HEK293 (cell line): ENCODE measurements around the gene ZNF469.

Experiments
- BCL11B ChIP-seq: fragments of 450-650 bp; formaldehyde crosslinking; IDR thresholded peaks from 2 replicates; pipeline ENCODE4 v1.5.1; 2016; ENCODE audit warnings: low read depth, missing biosample characterization, missing genetic modification characterization
- EGR2 ChIP-seq: fragments of 450-650 bp; formaldehyde crosslinking; IDR thresholded peaks from 2 replicates; pipeline ENCODE4 v1.5.1; 2016; ENCODE audit warnings: low read depth, missing biosample characterization, missing genetic modification characterization
- GFI1B ChIP-seq: fragments of 450-650 bp; formaldehyde crosslinking; IDR thresholded peaks from 2 replicates; pipeline ENCODE4 v1.5.1; 2016; ENCODE audit warnings: missing biosample characterization, missing genetic modification characterization
- GLI4 ChIP-seq: fragments of 450-650 bp; formaldehyde crosslinking; IDR thresholded peaks from 2 replicates; pipeline ENCODE4 v1.5.1; 2016; ENCODE audit warnings: missing biosample characterization, missing genetic modification characterization
- HOXC10 ChIP-seq: sonication (generic); formaldehyde crosslinking; IDR thresholded peaks from 2 replicates; pipeline ENCODE4 v1.8.1; 2023; ENCODE audit warnings: mild to moderate bottlenecking, missing genetic modification reagents
- SALL2 ChIP-seq: fragments of 450-650 bp; formaldehyde crosslinking; IDR thresholded peaks from 2 replicates; pipeline ENCODE4 v1.5.0; 2017; ENCODE audit warnings: missing biosample characterization, mild to moderate bottlenecking, missing genetic modification characterization, borderline replicate concordance
- SCRT1 ChIP-seq: fragments of 450-650 bp; formaldehyde crosslinking; IDR thresholded peaks from 2 replicates; pipeline ENCODE4 v1.5.1; 2016; ENCODE audit warnings: missing biosample characterization, missing genetic modification characterization, borderline replicate concordance
- ZBTB20 ChIP-seq: fragments of 450-650 bp; formaldehyde crosslinking; IDR thresholded peaks from 2 replicates; pipeline ENCODE4 v1.5.1; 2016; ENCODE audit warnings: missing biosample characterization, missing genetic modification characterization
- ZBTB7A ChIP-seq: fragments of 450-650 bp; formaldehyde crosslinking; IDR thresholded peaks from 2 replicates; pipeline ENCODE4 v1.5.1; 2016; ENCODE audit warnings: low read depth, missing biosample characterization, missing genetic modification characterization
- ZNF132 ChIP-seq: fragments of 450-650 bp; formaldehyde crosslinking; IDR thresholded peaks from 2 replicates; pipeline ENCODE4 v1.5.1; 2017; ENCODE audit warnings: missing biosample characterization, missing genetic modification characterization, borderline replicate concordance
- ZNF157 ChIP-seq: fragments of 450-650 bp; formaldehyde crosslinking; IDR thresholded peaks from 2 replicates; pipeline ENCODE4 v1.5.1; 2016; ENCODE audit warnings: missing biosample characterization, missing genetic modification characterization
- ZNF211 ChIP-seq: fragments of 450-650 bp; formaldehyde crosslinking; IDR thresholded peaks from 2 replicates; pipeline ENCODE4 v1.5.1; 2016; ENCODE audit warnings: low read depth, missing biosample characterization, missing genetic modification characterization
- ZNF239 ChIP-seq: fragments of 450-650 bp; formaldehyde crosslinking; IDR thresholded peaks from 2 replicates; pipeline ENCODE4 v1.5.1; 2016; ENCODE audit warnings: missing biosample characterization, missing genetic modification characterization
- ZNF391 ChIP-seq: fragments of 450-650 bp; formaldehyde crosslinking; IDR thresholded peaks from 2 replicates; pipeline ENCODE4 v1.5.1; 2016; ENCODE audit warnings: low read depth, missing biosample characterization, missing genetic modification characterization, borderline replicate concordance
- ZNF426 ChIP-seq: fragments of 450-650 bp; formaldehyde crosslinking; IDR thresholded peaks from 2 replicates; pipeline ENCODE4 v1.5.1; 2017; ENCODE audit warnings: missing biosample characterization, missing genetic modification characterization, mild to moderate bottlenecking, inconsistent platforms, moderate library complexity
- ZNF514 ChIP-seq: fragments of 450-650 bp; formaldehyde crosslinking; IDR thresholded peaks from 2 replicates; pipeline ENCODE4 v1.5.1; 2016; ENCODE audit warnings: missing biosample characterization, missing genetic modification characterization
- ZNF596 ChIP-seq: fragments of 450-650 bp; IDR thresholded peaks from 2 replicates; pipeline ENCODE4 v1.5.0; 2018; ENCODE audit warnings: missing biosample characterization, mild to moderate bottlenecking, missing genetic modification characterization, moderate library complexity
- ZNF621 ChIP-seq: fragments of 450-650 bp; formaldehyde crosslinking; IDR thresholded peaks from 2 replicates; pipeline ENCODE4 v1.5.1; 2017; ENCODE audit warnings: missing biosample characterization, missing genetic modification characterization
- ZNF670 ChIP-seq: fragments of 450-650 bp; formaldehyde crosslinking; IDR thresholded peaks from 2 replicates; pipeline ENCODE4 v1.5.1; 2016; ENCODE audit warnings: missing biosample characterization, missing genetic modification characterization, low read depth
- ZNF776 ChIP-seq: fragments of 450-650 bp; formaldehyde crosslinking; IDR thresholded peaks from 2 replicates; pipeline ENCODE4 v1.5.0; 2017; ENCODE audit warnings: missing biosample characterization, missing genetic modification characterization, borderline replicate concordance
- TF ChIP-seq, protein P1 (sequence below): fragments of 450-650 bp; formaldehyde crosslinking; IDR thresholded peaks from 2 replicates; pipeline ENCODE4 v1.5.1; 2016; ENCODE audit warnings: missing biosample characterization, missing genetic modification characterization, low read depth
- TF ChIP-seq, protein P2 (sequence below): fragments of 450-650 bp; formaldehyde crosslinking; IDR thresholded peaks from 2 replicates; pipeline ENCODE4 v1.5.1; 2016; ENCODE audit warnings: missing biosample characterization, missing genetic modification characterization
- TF ChIP-seq, protein P3 (sequence below): fragments of 450-650 bp; formaldehyde crosslinking; optimal IDR thresholded peaks from 2 replicates; pipeline ENCODE3; 2016; ENCODE audit warnings: missing biosample characterization, mild to moderate bottlenecking, missing genetic modification characterization
- TF ChIP-seq, protein P4 (sequence below): fragments of 450-650 bp; formaldehyde crosslinking; IDR thresholded peaks from 2 replicates; pipeline ENCODE4 v1.5.0; 2017; ENCODE audit warnings: missing biosample characterization, missing genetic modification characterization, borderline replicate concordance
- TF ChIP-seq, protein P5 (sequence below): fragments of 450-650 bp; formaldehyde crosslinking; IDR thresholded peaks from 2 replicates; pipeline ENCODE4 v1.5.1; 2016; ENCODE audit warnings: missing biosample characterization, missing genetic modification characterization
- TF ChIP-seq, protein P6 (sequence below): fragments of 450-650 bp; formaldehyde crosslinking; IDR thresholded peaks from 2 replicates; pipeline ENCODE4 v1.5.1; 2016; ENCODE audit warnings: missing biosample characterization, missing genetic modification characterization
- TF ChIP-seq, protein P7 (sequence below): fragments of 450-650 bp; formaldehyde crosslinking; IDR thresholded peaks from 2 replicates; pipeline ENCODE4 v1.5.1; 2017; ENCODE audit warnings: missing biosample characterization, mild to moderate bottlenecking, missing genetic modification characterization, moderate library complexity

ZNF469 gene

DNA sequence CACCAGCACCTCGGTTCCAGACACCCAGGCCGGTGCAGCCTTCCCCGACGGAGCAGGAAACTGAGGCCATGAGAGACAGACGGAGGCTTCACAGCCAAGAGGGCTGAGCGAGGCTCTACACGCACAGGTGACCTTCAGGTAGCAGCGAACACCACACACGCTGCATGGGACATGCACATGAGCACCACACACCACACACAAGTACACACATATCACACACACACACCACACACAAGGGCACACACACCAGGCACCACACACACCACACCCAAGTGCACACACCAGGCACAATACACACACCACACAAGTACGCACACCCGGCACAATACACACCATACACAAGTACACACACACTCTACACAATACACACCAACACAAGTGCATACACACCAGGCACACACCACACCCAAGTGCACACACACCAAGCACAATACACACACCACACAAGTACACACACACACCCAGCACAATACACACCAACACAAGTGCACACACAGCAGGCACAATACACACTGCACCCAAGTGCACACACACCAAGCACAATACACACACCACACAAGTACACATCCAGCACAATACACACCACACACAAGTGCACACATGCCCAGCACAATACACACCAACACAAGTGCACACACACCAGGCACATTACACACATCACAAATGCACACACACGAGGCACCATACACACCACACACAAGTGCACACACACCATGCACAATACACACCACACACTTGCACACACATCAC, 33.4 kb upstream of the ZNF469 start (continued):
- TF ChIP-seq, protein P1, sequence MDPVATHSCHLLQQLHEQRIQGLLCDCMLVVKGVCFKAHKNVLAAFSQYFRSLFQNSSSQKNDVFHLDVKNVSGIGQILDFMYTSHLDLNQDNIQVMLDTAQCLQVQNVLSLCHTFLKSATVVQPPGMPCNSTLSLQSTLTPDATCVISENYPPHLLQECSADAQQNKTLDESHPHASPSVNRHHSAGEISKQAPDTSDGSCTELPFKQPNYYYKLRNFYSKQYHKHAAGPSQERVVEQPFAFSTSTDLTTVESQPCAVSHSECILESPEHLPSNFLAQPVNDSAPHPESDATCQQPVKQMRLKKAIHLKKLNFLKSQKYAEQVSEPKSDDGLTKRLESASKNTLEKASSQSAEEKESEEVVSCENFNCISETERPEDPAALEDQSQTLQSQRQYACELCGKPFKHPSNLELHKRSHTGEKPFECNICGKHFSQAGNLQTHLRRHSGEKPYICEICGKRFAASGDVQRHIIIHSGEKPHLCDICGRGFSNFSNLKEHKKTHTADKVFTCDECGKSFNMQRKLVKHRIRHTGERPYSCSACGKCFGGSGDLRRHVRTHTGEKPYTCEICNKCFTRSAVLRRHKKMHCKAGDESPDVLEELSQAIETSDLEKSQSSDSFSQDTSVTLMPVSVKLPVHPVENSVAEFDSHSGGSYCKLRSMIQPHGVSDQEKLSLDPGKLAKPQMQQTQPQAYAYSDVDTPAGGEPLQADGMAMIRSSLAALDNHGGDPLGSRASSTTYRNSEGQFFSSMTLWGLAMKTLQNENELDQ (tag by site-specific recombination): no peak
- TF ChIP-seq GFI1B (no peak), ZNF391 (tag by site-specific recombination) (no peak), SCRT1 (tag by site-specific recombination) (no peak), ZNF239 (tag by site-specific recombination) (peak; percentile 24; the same call in 1 of the 2 replicates), ZNF211 (0 out of 2 replicates have a peak, but pooled peaks have one; percentile 10), BCL11B (no peak), GLI4 (tag by site-specific recombination) (no peak), ZNF670 (no peak), ZNF514 (tag by site-specific recombination) (no peak), ZNF776 (tag by site-specific recombination) (0 out of 2 replicates have a peak, but pooled peaks have one; percentile 50), ZNF426 (no peak), SALL2 (no peak), ZNF621 (no peak), ZBTB7A (tag by site-specific recombination) (no peak), HOXC10 (no peak), ZNF157 (no peak), ZBTB20 (tag by site-specific recombination) (no peak), ZNF132 (tag by site-specific recombination) (no peak), ZNF596 (tag by site-specific recombination) (no peak), EGR2 (tag by site-specific recombination) (no peak)
- TF ChIP-seq, protein P2, sequence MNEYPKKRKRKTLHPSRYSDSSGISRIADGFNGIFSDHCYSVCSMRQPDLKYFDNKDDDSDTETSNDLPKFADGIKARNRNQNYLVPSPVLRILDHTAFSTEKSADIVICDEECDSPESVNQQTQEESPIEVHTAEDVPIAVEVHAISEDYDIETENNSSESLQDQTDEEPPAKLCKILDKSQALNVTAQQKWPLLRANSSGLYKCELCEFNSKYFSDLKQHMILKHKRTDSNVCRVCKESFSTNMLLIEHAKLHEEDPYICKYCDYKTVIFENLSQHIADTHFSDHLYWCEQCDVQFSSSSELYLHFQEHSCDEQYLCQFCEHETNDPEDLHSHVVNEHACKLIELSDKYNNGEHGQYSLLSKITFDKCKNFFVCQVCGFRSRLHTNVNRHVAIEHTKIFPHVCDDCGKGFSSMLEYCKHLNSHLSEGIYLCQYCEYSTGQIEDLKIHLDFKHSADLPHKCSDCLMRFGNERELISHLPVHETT (tag by site-specific recombination): no peak
- TF ChIP-seq, protein P3, sequence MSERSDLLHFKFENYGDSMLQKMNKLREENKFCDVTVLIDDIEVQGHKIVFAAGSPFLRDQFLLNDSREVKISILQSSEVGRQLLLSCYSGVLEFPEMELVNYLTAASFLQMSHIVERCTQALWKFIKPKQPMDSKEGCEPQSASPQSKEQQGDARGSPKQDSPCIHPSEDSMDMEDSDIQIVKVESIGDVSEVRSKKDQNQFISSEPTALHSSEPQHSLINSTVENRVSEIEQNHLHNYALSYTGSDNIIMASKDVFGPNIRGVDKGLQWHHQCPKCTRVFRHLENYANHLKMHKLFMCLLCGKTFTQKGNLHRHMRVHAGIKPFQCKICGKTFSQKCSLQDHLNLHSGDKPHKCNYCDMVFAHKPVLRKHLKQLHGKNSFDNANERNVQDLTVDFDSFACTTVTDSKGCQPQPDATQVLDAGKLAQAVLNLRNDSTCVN (tag by site-specific recombination): no peak
- TF ChIP-seq, protein P4, sequence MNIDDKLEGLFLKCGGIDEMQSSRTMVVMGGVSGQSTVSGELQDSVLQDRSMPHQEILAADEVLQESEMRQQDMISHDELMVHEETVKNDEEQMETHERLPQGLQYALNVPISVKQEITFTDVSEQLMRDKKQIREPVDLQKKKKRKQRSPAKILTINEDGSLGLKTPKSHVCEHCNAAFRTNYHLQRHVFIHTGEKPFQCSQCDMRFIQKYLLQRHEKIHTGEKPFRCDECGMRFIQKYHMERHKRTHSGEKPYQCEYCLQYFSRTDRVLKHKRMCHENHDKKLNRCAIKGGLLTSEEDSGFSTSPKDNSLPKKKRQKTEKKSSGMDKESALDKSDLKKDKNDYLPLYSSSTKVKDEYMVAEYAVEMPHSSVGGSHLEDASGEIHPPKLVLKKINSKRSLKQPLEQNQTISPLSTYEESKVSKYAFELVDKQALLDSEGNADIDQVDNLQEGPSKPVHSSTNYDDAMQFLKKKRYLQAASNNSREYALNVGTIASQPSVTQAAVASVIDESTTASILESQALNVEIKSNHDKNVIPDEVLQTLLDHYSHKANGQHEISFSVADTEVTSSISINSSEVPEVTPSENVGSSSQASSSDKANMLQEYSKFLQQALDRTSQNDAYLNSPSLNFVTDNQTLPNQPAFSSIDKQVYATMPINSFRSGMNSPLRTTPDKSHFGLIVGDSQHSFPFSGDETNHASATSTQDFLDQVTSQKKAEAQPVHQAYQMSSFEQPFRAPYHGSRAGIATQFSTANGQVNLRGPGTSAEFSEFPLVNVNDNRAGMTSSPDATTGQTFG: no peak
- TF ChIP-seq, protein P5, sequence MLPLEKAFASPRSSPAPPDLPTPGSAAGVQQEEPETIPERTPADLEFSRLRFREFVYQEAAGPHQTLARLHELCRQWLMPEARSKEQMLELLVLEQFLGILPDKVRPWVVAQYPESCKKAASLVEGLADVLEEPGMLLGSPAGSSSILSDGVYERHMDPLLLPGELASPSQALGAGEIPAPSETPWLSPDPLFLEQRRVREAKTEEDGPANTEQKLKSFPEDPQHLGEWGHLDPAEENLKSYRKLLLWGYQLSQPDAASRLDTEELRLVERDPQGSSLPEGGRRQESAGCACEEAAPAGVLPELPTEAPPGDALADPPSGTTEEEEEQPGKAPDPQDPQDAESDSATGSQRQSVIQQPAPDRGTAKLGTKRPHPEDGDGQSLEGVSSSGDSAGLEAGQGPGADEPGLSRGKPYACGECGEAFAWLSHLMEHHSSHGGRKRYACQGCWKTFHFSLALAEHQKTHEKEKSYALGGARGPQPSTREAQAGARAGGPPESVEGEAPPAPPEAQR: no peak
- TF ChIP-seq, protein P6, sequence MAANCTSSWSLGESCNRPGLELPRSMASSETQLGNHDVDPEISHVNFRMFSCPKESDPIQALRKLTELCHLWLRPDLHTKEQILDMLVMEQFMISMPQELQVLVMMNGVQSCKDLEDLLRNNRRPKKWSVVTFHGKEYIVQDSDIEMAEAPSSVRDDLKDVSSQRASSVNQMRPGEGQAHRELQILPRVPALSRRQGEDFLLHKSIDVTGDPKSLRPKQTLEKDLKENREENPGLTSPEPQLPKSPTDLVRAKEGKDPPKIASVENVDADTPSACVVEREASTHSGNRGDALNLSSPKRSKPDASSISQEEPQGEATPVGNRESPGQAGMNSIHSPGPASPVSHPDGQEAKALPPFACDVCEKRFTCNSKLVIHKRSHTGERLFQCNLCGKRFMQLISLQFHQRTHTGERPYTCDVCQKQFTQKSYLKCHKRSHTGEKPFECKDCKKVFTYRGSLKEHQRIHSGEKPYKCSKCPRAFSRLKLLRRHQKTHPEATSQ (tag by site-specific recombination): no peak
- TF ChIP-seq, protein P7, sequence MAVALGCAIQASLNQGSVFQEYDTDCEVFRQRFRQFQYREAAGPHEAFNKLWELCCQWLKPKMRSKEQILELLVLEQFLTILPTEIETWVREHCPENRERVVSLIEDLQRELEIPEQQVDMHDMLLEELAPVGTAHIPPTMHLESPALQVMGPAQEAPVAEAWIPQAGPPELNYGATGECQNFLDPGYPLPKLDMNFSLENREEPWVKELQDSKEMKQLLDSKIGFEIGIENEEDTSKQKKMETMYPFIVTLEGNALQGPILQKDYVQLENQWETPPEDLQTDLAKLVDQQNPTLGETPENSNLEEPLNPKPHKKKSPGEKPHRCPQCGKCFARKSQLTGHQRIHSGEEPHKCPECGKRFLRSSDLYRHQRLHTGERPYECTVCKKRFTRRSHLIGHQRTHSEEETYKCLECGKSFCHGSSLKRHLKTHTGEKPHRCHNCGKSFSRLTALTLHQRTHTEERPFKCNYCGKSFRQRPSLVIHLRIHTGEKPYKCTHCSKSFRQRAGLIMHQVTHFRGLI: no peak
